GM12878 (cell line): ENCODE measurements around the gene XPNPEP3. TPM values are rescaled to one million over a fixed set of nuclear protein-coding genes. Genes with fewer than 3 reads are reported as not detected.

Experiments used
- BCL11A ChIP-seq: IDR thresholded peaks from 2 replicates; pipeline ENCODE4 v1.6.1; 2011; ENCODE audit warnings: low read depth, low read length
- CEBPB ChIP-seq, 2 experiments: fragments of 150-350 bp in 1 of 2; IDR thresholded peaks; 2 replicates each; pipeline ENCODE4 v1.6.1; 2012 to 2014; ENCODE audit warnings: low read depth in 2 of 2, low read length in 2 of 2, borderline replicate concordance in 1 of 2, inconsistent platforms in 1 of 2
- DPF2 ChIP-seq: fragments of 450-650 bp; IDR thresholded peaks from 2 replicates; pipeline ENCODE4 v1.6.1; 2017; ENCODE audit warnings: mild to moderate bottlenecking
- EP300 ChIP-seq, 2 experiments: fragments of 150-350 bp in 1 of 2; IDR thresholded peaks; 2 replicates each; pipeline ENCODE4 v1.6.1; 2011 to 2012; ENCODE audit warnings: low read depth in 2 of 2, low read length in 2 of 2, borderline replicate concordance in 1 of 2, improper control_type of control experiment in 1 of 2, inconsistent platforms in 1 of 2; ENCODE audit not compliant: control insufficient read depth in 1 of 2
- LARP7 ChIP-seq: fragments of 450-650 bp; IDR thresholded peaks from 2 replicates; pipeline ENCODE4 v1.6.1; 2017; ENCODE audit warnings: mild to moderate bottlenecking
- MYC ChIP-seq: IDR thresholded peaks from 2 replicates; pipeline ENCODE4 v1.6.1; 2011; ENCODE audit warnings: mild to moderate bottlenecking, low read length, moderate library complexity, inconsistent platforms; ENCODE audit not compliant: insufficient read depth, insufficient replicate concordance, insufficient read length, severe bottlenecking
- NR2F1 ChIP-seq: fragments of 450-650 bp; conservative IDR thresholded peaks from 2 replicates; pipeline ENCODE4 v1.6.1; 2017; ENCODE audit warnings: mild to moderate bottlenecking
- PML ChIP-seq: IDR thresholded peaks from 2 replicates; pipeline ENCODE4 v1.6.1; 2012; ENCODE audit warnings: low read length, inconsistent platforms
- POLR2AphosphoS5 ChIP-seq: IDR thresholded peaks from 2 replicates; pipeline ENCODE4 v1.6.1; 2011; ENCODE audit warnings: mild to moderate bottlenecking, low read length, inconsistent platforms
- RAD21 ChIP-seq: IDR thresholded peaks from 2 replicates; pipeline ENCODE4 v1.6.1; 2011; ENCODE audit warnings: mild to moderate bottlenecking, low read depth, low read length, moderate library complexity; ENCODE audit not compliant: insufficient read depth
- RB1 ChIP-seq: fragments of 450-650 bp; formaldehyde crosslinking; IDR thresholded peaks from 2 replicates; pipeline ENCODE4 v1.6.1; 2017; ENCODE audit warnings: mild to moderate bottlenecking, borderline replicate concordance
- ZBTB11 ChIP-seq: fragments of 450-650 bp; formaldehyde crosslinking; IDR thresholded peaks from 2 replicates; pipeline ENCODE4 v1.5.0; 2022; ENCODE audit warnings: mild to moderate bottlenecking, missing genetic modification characterization
- polyA plus RNA-seq, 11 experiments: library from polyadenylated mRNA; depleted of rRNA in 4 of 11; unstranded in 6 of 11; stranded (reverse) in 5 of 11; fragments of >200 nt; fragmentation: Nextera tagmentation in 4 of 11; fragmentation: Illumina TruSeq in 1 of 11; extraction: Ambion mirVana in 4 of 11; extraction: Trizol in 1 of 11; gene quantifications; 1 replicate in 1 of 11; 2 replicates in 10 of 11; pipeline versions ENCODE4 v1.2.1 to v1.2.3, GENCODE V29; 2011 to 2016; ENCODE audit warnings: inconsistent platforms in 2 of 11, missing spikeins in 2 of 11, low read depth in 1 of 11
- total RNA-seq, 4 experiments: library from RNA; depleted of rRNA in 3 of 4; stranded (reverse); fragments of >200 nt in 3 of 4; fragmentation: Illumina TruSeq in 1 of 4; extraction: Trizol in 1 of 4; gene quantifications; 2 replicates each; pipeline versions ENCODE4 v1.2.1 to v1.2.3, GENCODE V29; 2013 to 2021
- TF ChIP-seq, protein P1 (sequence below): IDR thresholded peaks from 2 replicates; pipeline ENCODE4 v1.6.1; 2012; ENCODE audit warnings: mild to moderate bottlenecking, low read depth, low read length
- TF ChIP-seq, protein P2 (sequence below): fragments of 450-650 bp; IDR thresholded peaks from 2 replicates; pipeline ENCODE4 v1.6.1; 2016; ENCODE audit warnings: mild to moderate bottlenecking
- TF ChIP-seq, protein P3 (sequence below): fragments of 450-650 bp; IDR thresholded peaks from 2 replicates; pipeline ENCODE4 v1.6.1; 2018; ENCODE audit warnings: borderline replicate concordance, mild to moderate bottlenecking; ENCODE audit not compliant: partially characterized antibody

Gene XPNPEP3
- total and polyA plus RNA-seq, 10 of the 15 experiments (the other 5 are each of a cell fraction or from before 2014, with no cell fraction given) = 6.7 to 19.9 (median 11.7) TPM

DNA sequence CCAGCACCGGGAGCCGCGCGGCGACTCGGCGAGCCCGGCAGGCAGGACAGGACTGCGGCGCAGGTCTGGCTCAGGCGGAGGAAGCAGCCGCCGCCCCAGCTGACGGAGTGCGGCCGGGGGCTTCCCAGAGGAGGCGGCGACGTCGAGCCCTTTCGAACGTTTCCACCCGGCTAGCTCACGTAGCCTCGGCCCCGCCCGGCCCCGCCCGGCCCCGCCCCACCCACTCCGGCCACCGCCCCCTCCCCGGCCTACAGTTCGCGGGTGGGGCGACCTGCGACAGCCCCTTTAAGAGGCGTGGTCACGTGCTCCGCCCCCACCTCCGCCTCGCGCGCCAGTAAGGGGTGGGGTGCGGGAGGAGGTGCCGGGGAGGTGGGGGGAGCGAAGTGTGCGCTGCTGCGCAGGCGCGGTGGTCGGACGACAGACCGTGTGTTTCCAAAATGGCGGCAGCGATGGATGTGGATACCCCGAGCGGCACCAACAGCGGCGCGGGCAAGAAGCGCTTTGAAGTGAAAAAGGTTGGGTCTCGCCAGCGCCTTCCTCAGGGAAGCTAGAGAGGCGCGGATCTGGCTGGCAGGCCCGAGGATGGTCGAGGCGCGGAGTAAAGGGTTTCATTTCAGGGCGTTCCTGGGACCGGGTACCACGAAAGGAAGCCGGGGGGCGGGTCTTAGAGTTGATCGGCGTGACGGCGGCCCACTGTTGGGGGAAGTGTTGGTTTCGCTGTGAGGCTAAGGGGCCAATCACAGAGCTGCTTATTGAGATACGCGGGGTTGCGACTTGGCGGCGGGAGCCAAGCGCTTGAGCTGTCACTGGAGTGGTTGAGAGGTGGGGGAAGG lies 94.2 kb downstream of the XPNPEP3 start, which contains the start of gene RBX1 (continued):
- TF ChIP-seq, protein P1, sequence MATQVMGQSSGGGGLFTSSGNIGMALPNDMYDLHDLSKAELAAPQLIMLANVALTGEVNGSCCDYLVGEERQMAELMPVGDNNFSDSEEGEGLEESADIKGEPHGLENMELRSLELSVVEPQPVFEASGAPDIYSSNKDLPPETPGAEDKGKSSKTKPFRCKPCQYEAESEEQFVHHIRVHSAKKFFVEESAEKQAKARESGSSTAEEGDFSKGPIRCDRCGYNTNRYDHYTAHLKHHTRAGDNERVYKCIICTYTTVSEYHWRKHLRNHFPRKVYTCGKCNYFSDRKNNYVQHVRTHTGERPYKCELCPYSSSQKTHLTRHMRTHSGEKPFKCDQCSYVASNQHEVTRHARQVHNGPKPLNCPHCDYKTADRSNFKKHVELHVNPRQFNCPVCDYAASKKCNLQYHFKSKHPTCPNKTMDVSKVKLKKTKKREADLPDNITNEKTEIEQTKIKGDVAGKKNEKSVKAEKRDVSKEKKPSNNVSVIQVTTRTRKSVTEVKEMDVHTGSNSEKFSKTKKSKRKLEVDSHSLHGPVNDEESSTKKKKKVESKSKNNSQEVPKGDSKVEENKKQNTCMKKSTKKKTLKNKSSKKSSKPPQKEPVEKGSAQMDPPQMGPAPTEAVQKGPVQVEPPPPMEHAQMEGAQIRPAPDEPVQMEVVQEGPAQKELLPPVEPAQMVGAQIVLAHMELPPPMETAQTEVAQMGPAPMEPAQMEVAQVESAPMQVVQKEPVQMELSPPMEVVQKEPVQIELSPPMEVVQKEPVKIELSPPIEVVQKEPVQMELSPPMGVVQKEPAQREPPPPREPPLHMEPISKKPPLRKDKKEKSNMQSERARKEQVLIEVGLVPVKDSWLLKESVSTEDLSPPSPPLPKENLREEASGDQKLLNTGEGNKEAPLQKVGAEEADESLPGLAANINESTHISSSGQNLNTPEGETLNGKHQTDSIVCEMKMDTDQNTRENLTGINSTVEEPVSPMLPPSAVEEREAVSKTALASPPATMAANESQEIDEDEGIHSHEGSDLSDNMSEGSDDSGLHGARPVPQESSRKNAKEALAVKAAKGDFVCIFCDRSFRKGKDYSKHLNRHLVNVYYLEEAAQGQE = 0 out of 2 replicates have a peak, but pooled peaks have one; percentile 17
- TF ChIP-seq CEBPB (IDR thresholded peaks at IDR 0.05; ENCODE audit: borderline replicate concordance in 1 of 2, low read depth in 2 of 2, low read length in 2 of 2) (no peak), MYC (no peak), DPF2 (peak; percentile 58), PML (peak; percentile 88), EP300 (IDR thresholded peaks at IDR 0.05; ENCODE audit: borderline replicate concordance in 1 of 2, control insufficient read depth in 1 of 2, low read depth in 2 of 2, low read length in 2 of 2) (no peak; a peak in 1 of 4 replicates), BCL11A (no peak), LARP7 (no peak), NR2F1 (no peak), POLR2AphosphoS5 (peak; percentile 94), RAD21 (0 out of 2 replicates have a peak, but pooled peaks have one; percentile 1), ZBTB11 (CRISPR knock-in tag) (no peak), RB1 (peak; percentile 61; the same call in 1 of the 2 replicates)
- TF ChIP-seq, protein P2, sequence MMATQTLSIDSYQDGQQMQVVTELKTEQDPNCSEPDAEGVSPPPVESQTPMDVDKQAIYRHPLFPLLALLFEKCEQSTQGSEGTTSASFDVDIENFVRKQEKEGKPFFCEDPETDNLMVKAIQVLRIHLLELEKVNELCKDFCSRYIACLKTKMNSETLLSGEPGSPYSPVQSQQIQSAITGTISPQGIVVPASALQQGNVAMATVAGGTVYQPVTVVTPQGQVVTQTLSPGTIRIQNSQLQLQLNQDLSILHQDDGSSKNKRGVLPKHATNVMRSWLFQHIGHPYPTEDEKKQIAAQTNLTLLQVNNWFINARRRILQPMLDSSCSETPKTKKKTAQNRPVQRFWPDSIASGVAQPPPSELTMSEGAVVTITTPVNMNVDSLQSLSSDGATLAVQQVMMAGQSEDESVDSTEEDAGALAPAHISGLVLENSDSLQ = peak; percentile 99
- TF ChIP-seq, protein P3, sequence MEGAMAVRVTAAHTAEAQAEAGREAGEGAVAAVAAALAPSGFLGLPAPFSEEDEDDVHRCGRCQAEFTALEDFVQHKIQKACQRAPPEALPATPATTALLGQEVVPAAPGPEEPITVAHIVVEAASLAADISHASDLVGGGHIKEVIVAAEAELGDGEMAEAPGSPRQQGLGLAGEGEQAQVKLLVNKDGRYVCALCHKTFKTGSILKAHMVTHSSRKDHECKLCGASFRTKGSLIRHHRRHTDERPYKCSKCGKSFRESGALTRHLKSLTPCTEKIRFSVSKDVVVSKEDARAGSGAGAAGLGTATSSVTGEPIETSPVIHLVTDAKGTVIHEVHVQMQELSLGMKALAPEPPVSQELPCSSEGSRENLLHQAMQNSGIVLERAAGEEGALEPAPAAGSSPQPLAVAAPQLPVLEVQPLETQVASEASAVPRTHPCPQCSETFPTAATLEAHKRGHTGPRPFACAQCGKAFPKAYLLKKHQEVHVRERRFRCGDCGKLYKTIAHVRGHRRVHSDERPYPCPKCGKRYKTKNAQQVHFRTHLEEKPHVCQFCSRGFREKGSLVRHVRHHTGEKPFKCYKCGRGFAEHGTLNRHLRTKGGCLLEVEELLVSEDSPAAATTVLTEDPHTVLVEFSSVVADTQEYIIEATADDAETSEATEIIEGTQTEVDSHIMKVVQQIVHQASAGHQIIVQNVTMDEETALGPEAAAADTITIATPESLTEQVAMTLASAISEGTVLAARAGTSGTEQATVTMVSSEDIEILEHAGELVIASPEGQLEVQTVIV = peak; percentile 59
